K562 (cell line): Measurements from ENCODE around the gene UBE2E1. TPM values are rescaled to one million over a fixed set of nuclear protein-coding genes. Genes with fewer than 3 reads are reported as not detected.

Experiments
- ATAC-seq: fragments of 200-7000 bp; cut with Tn5 transposase; 3 replicates; pipeline ENCODE4 v1.9.1; 2020; ENCODE audit warnings: moderate library complexity
- BruUV-seq: library from RNA; stranded (reverse); fragments of 400-500 nt; replicated peaks from 2 replicates; lab custom pipeline; 2021; lab: Mats Ljungman, UMichigan
- CTCF ChIA-PET: fragments of 300-600 bp; formaldehyde crosslinking; extraction: SDS; loops from one replicate; lab custom pipeline; 2021; ENCODE audit warnings: low intra/inter-chr PET ratio; lab: Yijun Ruan, JAX
- POLR2A ChIA-PET: fragments of 300-600, 350-650 bp; sonication (Branson Sonifier 250); formaldehyde crosslinking; extraction: SDS; loops from one replicate; lab custom pipeline; 2021; ENCODE audit warnings: antibody characterized with exemption, inconsistent platforms; lab: Yijun Ruan, JAX
- DNase-seq, 4 experiments: peaks; one replicate each; pipeline versions ENCODE4 v3.0.0 to v3.0.0-alpha.2; 2011 to 2018; ENCODE audit warnings: low spot score in 3 of 4, mixed read lengths in 3 of 4; ENCODE audit errors: extremely low read depth in 1 of 4
- FAIRE-seq: peaks from 2 replicates; lab custom pipeline; 2011; peaks lifted over from hg19 to GRCh38; lab: Jason Lieb, UNC
- H2AFZ ChIP-seq: 2 replicates; pipeline ENCODE4 v1.6.0; 2011; ENCODE audit warnings: low read depth, low read length, control low read depth, inconsistent platforms
- H3K27ac ChIP-seq: fragments of 200-600 bp; 3 replicates; pipeline ENCODE4 v1.8.0; 2011; ENCODE audit warnings: low read depth, mild to moderate bottlenecking, control low read depth, inconsistent platforms, low read length, moderate library complexity, mixed read lengths; ENCODE audit errors: extremely low read depth
- H3K27me3 ChIP-seq, 2 experiments: fragments of 300-600 bp in 1 of 2; 2 replicates in 1 of 2; 3 replicates in 1 of 2; pipeline versions ENCODE4 v1.6.0 to v1.8.0; 2011; ENCODE audit warnings: inconsistent platforms in 2 of 2, low read length in 2 of 2, mild to moderate bottlenecking in 1 of 2, mixed read lengths in 1 of 2, moderate library complexity in 1 of 2; ENCODE audit not compliant: control insufficient read depth in 2 of 2, insufficient read depth in 2 of 2
- H3K36me3 ChIP-seq: fragments of 300-600 bp; 3 replicates; pipeline ENCODE4 v1.8.0; 2011; ENCODE audit warnings: mild to moderate bottlenecking, low read length, inconsistent platforms; ENCODE audit not compliant: control insufficient read depth, insufficient read depth
- H3K4me1 ChIP-seq, 2 experiments: fragments of 200-600 bp in 1 of 2; replicated peaks in 1 of 2; 2 replicates in 1 of 2; 3 replicates in 1 of 2; pipeline versions ENCODE4 v1.5.1 to v1.8.0; 2011; ENCODE audit warnings: inconsistent platforms in 2 of 2, low read length in 2 of 2, mild to moderate bottlenecking in 1 of 2, mixed read lengths in 1 of 2, moderate library complexity in 1 of 2; ENCODE audit not compliant: control insufficient read depth in 2 of 2, insufficient read depth in 2 of 2
- H3K4me2 ChIP-seq: 2 replicates; pipeline ENCODE4 v1.6.1; 2011; ENCODE audit warnings: low read length, control low read depth, inconsistent platforms, mixed read lengths; ENCODE audit not compliant: insufficient read depth
- H3K4me3 ChIP-seq: fragments of 200-600 bp; sonication (generic), shearing (Covaris generic); 2 replicates; pipeline ENCODE4 v1.5.1; 2016; ENCODE audit warnings: control low read depth, inconsistent platforms
- H3K79me2 ChIP-seq: fragments of 200-600 bp; 3 replicates; pipeline ENCODE4 v1.8.0; 2011; ENCODE audit warnings: low read length, inconsistent platforms; ENCODE audit not compliant: control insufficient read depth, insufficient read depth
- H3K9ac ChIP-seq, 2 experiments: 2 replicates each; pipeline versions ENCODE4 v1.6.0 to v1.6.1; 2011; ENCODE audit warnings: low read depth in 2 of 2, low read length in 2 of 2, control low read depth in 1 of 2, inconsistent platforms in 1 of 2, mild to moderate bottlenecking in 1 of 2, mixed read lengths in 1 of 2; ENCODE audit not compliant: insufficient read depth in 1 of 2
- H3K9me1 ChIP-seq: one replicate; pipeline ENCODE4 v1.6.0; 2011; ENCODE audit warnings: inconsistent platforms, mild to moderate bottlenecking, low read length, moderate library complexity; ENCODE audit not compliant: control insufficient read depth, insufficient read depth
- H3K9me3 ChIP-seq: replicated peaks from 2 replicates; pipeline ENCODE4 v1.5.1; 2011; ENCODE audit warnings: low read depth, low read length, inconsistent platforms; ENCODE audit not compliant: control insufficient read depth, insufficient read depth
- H4K20me1 ChIP-seq: replicated peaks from 2 replicates; pipeline ENCODE4 v1.6.1; 2011; ENCODE audit warnings: low read length, inconsistent platforms, mixed read lengths; ENCODE audit not compliant: control insufficient read depth, insufficient read depth
- CREBBP ChIP-seq: IDR thresholded peaks from one replicate; pipeline ENCODE4 v1.6.1; 2012; ENCODE audit warnings: low read depth, mild to moderate bottlenecking, control low read depth, inconsistent platforms, low read length
- FUS ChIP-seq: fragments of 200-400 bp; formaldehyde crosslinking; optimal IDR thresholded peaks from 2 replicates; pipeline ENCODE3; 2017; ENCODE audit warnings: low read depth, low read length
- JUND ChIP-seq, 2 experiments: IDR thresholded peaks; 2 replicates in 1 of 2; 3 replicates in 1 of 2; pipeline ENCODE4 v1.6.1; 2011; ENCODE audit warnings: borderline replicate concordance in 2 of 2, low read depth in 2 of 2, low read length in 2 of 2, improper control_type of control experiment in 1 of 2, missing biosample characterization in 1 of 2, missing genetic modification characterization in 1 of 2, missing genetic modification reagents in 1 of 2
- KLF6 ChIP-seq: fragments of 250-450 bp; sonication (Bioruptor Pico); IDR thresholded peaks from 2 replicates; pipeline ENCODE4 v1.4.0; 2020; ENCODE audit warnings: mild to moderate bottlenecking, moderate library complexity, borderline replicate concordance
- POLR2AphosphoS5 ChIP-seq: IDR thresholded peaks from 2 replicates; pipeline ENCODE4 v1.6.1; 2011; ENCODE audit warnings: mild to moderate bottlenecking, low read depth, low read length, moderate library complexity; ENCODE audit not compliant: control insufficient read depth, insufficient read depth
- SPI1 ChIP-seq: IDR thresholded peaks from 2 replicates; pipeline ENCODE4 v1.6.1; 2011; ENCODE audit warnings: low read depth, low read length, control low read depth, borderline replicate concordance
- ZNF561 ChIP-seq: fragments of 450-650 bp; formaldehyde crosslinking; conservative IDR thresholded peaks from 2 replicates; pipeline ENCODE4 v1.4.0; 2020; ENCODE audit warnings: mild to moderate bottlenecking, moderate library complexity
- WGBS: fragments of 100-300 bp; shearing (Covaris generic); methylation state at CpG from one replicate; pipeline ENCODE4 v1.1.6; 2016; ENCODE audit warnings: low coverage, mixed read lengths; ENCODE audit not compliant: insufficient coverage; ENCODE audit errors: missing lambda C conversion rate; 5-methylcytosine and 5-hydroxymethylcytosine counted together
- in situ Hi-C: fragments of 300-500 bp; cut with MboI; formaldehyde crosslinking; loops from 4 replicates; pipeline ENCODE4 v1.15.0; 2018; ENCODE audit warnings: inconsistent platforms, mixed read lengths
- intact Hi-C: fragments of 100-400 bp; cut with micrococcal nuclease; formaldehyde crosslinking; loops from 2 replicates; pipeline ENCODE4 v1.14.2; 2022
- polyA plus RNA-seq, 8 experiments: library from polyadenylated mRNA; depleted of rRNA in 4 of 8; stranded (reverse) in 5 of 8; unstranded in 3 of 8; fragments of >200 nt; fragmentation: Nextera tagmentation in 2 of 8; fragmentation: Illumina TruSeq in 1 of 8; extraction: Ambion mirVana in 2 of 8; extraction: Trizol in 1 of 8; gene quantifications; 2 replicates each; pipeline versions ENCODE4 v1.2.1 to v1.2.3, GENCODE V29; 2011 to 2014; ENCODE audit warnings: inconsistent platforms in 1 of 8, missing spikeins in 1 of 8
- total RNA-seq, 7 experiments: library from RNA; depleted of rRNA in 6 of 7; stranded (reverse); fragments of >200 nt in 6 of 7; fragmentation: Illumina TruSeq in 2 of 7; extraction: Trizol in 2 of 7; gene quantifications; 2 replicates each; pipeline versions ENCODE4 v1.2.1 to v1.2.3, GENCODE V29; 2011 to 2021; ENCODE audit warnings: low replicate concordance in 1 of 7
- TF ChIP-seq, protein P1 (sequence below): sonication (generic); formaldehyde crosslinking; IDR thresholded peaks from 2 replicates; pipeline ENCODE4 v1.8.0; 2022; ENCODE audit warnings: missing genetic modification reagents, mild to moderate bottlenecking, borderline replicate concordance

UBE2E1 gene
- total and polyA plus RNA-seq, 9 of the 15 experiments (the other 6 are each of a cell fraction or from before 2014, with no cell fraction given) = 54.4 to 294 (median 165) TPM

DNA sequence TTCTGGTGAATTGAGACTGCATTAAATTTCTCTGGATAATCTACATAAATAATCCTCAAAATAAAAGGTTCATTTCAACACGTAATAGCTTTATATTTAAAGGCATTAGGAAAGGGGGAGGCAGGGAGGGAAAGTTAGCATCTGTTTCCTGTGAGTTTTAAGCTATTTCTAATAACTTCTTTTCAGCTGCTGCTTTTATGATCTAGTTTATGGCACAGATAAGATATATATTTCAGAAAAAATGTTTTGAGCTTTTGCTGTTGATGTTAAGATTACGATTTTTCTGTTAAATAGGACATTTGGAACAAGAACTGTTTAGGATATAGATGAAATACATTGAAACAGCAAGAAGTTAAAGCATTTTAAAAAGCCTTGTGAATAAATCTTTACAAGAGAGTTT is 30.0 kb downstream of the UBE2E1 start:
- intact Hi-C loops = no loop called here
- in situ Hi-C loops = no loop called here
- H2AFZ ChIP-seq = no peak overlapping the region
- no peak overlapping the region for H3K9ac ChIP-seq
- no peaks in the 10 kb centered on the region for H3K9me1 ChIP-seq
- ATAC-seq = no peak
- peaks cover under 1% of the 10 kb centered on the region; the same call in 1 of the 3 replicates for H3K36me3 ChIP-seq
- H3K4me1 ChIP-seq = peaks cover 0 to 3% of the 10 kb centered on the region in 2 experiments; a peak in 2 of 5 replicates
- no peak for DNase-seq
- peaks cover 58% of the 10 kb centered on the region for H3K79me2 ChIP-seq
- H3K27me3 ChIP-seq = no peaks in the 10 kb centered on the region
- no peak overlapping the region for H3K27ac ChIP-seq
- FAIRE-seq = no peak
- ChIA-PET CTCF (no interaction called here), POLR2A (interaction anchor here (1.1 to 8.7 kb wide), 4 partner anchors 9 to 22 kb away, joined by 6 to 41 read pairs (median 18); no protein-coding TSS in a partner anchor)
- no peak overlapping the region for H3K4me3 ChIP-seq
- 27% methylated on average over 2 of the region's 2 CpGs for WGBS
- no peak overlapping the region for H3K4me2 ChIP-seq
- BruUV-seq = no TSS peak
- peaks cover 7% of the 10 kb centered on the region; the same call in 1 of the 2 replicates for H4K20me1 ChIP-seq
- H3K9me3 ChIP-seq = no peaks in the 10 kb centered on the region
- TF ChIP-seq KLF6 (no peak), FUS (no peak), ZNF561 (CRISPR knock-in tag) (no peak), CREBBP (no peak)

DNA sequence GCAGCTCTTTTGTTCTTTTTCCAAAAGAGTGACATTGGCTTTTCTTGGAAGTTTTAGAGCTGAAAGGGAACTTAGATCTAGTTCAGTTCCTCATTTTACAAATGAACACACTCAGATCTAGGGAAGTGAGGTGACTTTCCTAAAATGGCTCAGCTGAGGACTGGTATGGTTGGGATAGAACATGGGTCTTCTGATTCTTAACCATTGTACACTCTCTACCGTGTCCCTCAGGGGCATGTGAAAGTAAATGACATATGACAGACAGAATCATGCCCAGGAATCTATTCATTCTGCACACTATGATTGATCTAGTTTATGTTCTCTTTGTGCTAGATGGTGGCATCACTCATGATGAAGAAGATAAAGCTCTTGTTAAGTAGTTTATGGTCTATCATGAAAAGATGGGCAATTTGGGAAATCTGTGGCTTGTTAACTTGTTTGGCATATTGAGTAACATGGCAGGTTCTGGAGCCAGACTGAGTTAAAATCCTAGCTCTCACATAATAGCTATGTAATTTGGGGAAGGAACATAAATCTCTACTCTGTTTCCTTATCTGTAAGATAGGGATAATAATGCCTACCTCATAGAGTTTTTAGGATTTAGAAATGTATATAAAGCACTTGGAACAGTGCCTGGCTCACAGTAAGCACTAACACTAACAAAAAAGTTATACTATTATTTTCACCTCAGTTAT is 30.9 kb downstream of the UBE2E1 start:
- peaks cover 7% of the 10 kb centered on the region; the same call in 1 of the 2 replicates for H4K20me1 ChIP-seq
- in situ Hi-C loops (no loop called here), intact Hi-C loops (no loop called here)
- 10% methylated on average over 1 of the region's 1 CpG for WGBS
- no peaks in the 10 kb centered on the region for H3K9me1 ChIP-seq
- peaks cover 62% of the 10 kb centered on the region for H3K79me2 ChIP-seq
- no peaks in the 10 kb centered on the region for H3K9me3 ChIP-seq
- no peaks in the 10 kb centered on the region for H3K27me3 ChIP-seq
- H3K36me3 ChIP-seq = no peaks in the 10 kb centered on the region; the same call in 2 of the 3 replicates
- no peak overlapping the region for H3K4me3 ChIP-seq
- POLR2A ChIA-PET = interaction anchor here (0.6 to 8.7 kb wide), 6 partner anchors 10 to 21 kb away, joined by 3 to 41 read pairs (median 6); no protein-coding TSS in a partner anchor
- no peak overlapping the region for H3K9ac ChIP-seq
- H2AFZ ChIP-seq = no peak overlapping the region
- no peak overlapping the region for H3K27ac ChIP-seq
- BruUV-seq = no TSS peak
- H3K4me1 ChIP-seq = peaks cover 0 to 3% of the 10 kb centered on the region in 2 experiments; a peak in 2 of 5 replicates
- ATAC-seq (peak; percentile 47), DNase-seq (no peak), FAIRE-seq (no peak)
- CTCF ChIA-PET = no interaction called here
- no peak overlapping the region for H3K4me2 ChIP-seq
- TF ChIP-seq SPI1 = peak; percentile 94
- no peak for TF ChIP-seq POLR2AphosphoS5
- TF ChIP-seq, protein P1, sequence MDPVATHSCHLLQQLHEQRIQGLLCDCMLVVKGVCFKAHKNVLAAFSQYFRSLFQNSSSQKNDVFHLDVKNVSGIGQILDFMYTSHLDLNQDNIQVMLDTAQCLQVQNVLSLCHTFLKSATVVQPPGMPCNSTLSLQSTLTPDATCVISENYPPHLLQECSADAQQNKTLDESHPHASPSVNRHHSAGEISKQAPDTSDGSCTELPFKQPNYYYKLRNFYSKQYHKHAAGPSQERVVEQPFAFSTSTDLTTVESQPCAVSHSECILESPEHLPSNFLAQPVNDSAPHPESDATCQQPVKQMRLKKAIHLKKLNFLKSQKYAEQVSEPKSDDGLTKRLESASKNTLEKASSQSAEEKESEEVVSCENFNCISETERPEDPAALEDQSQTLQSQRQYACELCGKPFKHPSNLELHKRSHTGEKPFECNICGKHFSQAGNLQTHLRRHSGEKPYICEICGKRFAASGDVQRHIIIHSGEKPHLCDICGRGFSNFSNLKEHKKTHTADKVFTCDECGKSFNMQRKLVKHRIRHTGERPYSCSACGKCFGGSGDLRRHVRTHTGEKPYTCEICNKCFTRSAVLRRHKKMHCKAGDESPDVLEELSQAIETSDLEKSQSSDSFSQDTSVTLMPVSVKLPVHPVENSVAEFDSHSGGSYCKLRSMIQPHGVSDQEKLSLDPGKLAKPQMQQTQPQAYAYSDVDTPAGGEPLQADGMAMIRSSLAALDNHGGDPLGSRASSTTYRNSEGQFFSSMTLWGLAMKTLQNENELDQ (CRISPR knock-in tag) = no peak
- TF ChIP-seq JUND (IDR thresholded peaks at IDR 0.05; ENCODE audit: borderline replicate concordance, low read depth, low read length) = no peak
- TF ChIP-seq JUND (tag; IDR thresholded peaks at IDR 0.05; ENCODE audit: borderline replicate concordance, low read depth, low read length) = 0 out of 3 replicates have a peak, but pooled peaks have one; percentile 9
